ENCODE results near the gene TSGA10IP. TPM values are rescaled to one million over a fixed set of nuclear protein-coding genes. Genes with fewer than 3 reads are reported as not detected.

Gene TSGA10IP
- total RNA-seq, 3 donors from 2014 or later = 0.19 TPM; not detected in 2

- peaks cover 19% of the 10 kb centered on the region for H3K4me1 ChIP-seq (ENCODE audit: low read depth)
- H3K9me3 ChIP-seq = no peaks in the 10 kb centered on the region
- intact Hi-C loops (cut with DNase I, micrococcal nuclease) = no loop called here
- no peak for DNase-seq
- no peak for TF ChIP-seq CTCF (IDR thresholded peaks at IDR 0.05)
- H3K4me3 ChIP-seq = no peak overlapping the region
- ATAC-seq = no peak
- no peaks in the 10 kb centered on the region for H3K36me3 ChIP-seq (ENCODE audit: low read depth)
Measured at GRCh38 chr11:65922565-65922964, 22.7 kb upstream of the TSGA10IP start.

GRCh38 chr11:65925397-65925796 lies 19.9 kb upstream of the TSGA10IP start:
- intact Hi-C loops (cut with DNase I, micrococcal nuclease) = no loop called here
- TF ChIP-seq CTCF (IDR thresholded peaks at IDR 0.05) = no peak
- Histone ChIP-seq H3K9me3 (no peaks in the 10 kb centered on the region), H3K4me1 (ENCODE audit: low read depth) (peaks cover 6% of the 10 kb centered on the region), H3K36me3 (ENCODE audit: low read depth) (no peaks in the 10 kb centered on the region), H3K4me3 (no peak overlapping the region)
- DNase-seq = no peak
- no peak for ATAC-seq

GRCh38 chr11:65927904-65928397 lies 17.3 kb upstream of the TSGA10IP start:
- Histone ChIP-seq H3K4me3 (no peak overlapping the region), H3K4me1 (ENCODE audit: low read depth) (no peaks in the 10 kb centered on the region), H3K36me3 (ENCODE audit: low read depth) (no peaks in the 10 kb centered on the region), H3K9me3 (no peaks in the 10 kb centered on the region)
- intact Hi-C loops (cut with DNase I, micrococcal nuclease) = no loop called here
- DNase-seq (peak; percentile 53 to 72 (median 68)), ATAC-seq (peak; percentile 85)
- TF ChIP-seq CTCF (IDR thresholded peaks at IDR 0.05) = no peak

GRCh38 chr11:65928667-65929066 lies 16.6 kb upstream of the TSGA10IP start:
- H3K9me3 ChIP-seq = no peaks in the 10 kb centered on the region
- no peak overlapping the region for H3K4me3 ChIP-seq
- intact Hi-C loops (cut with DNase I, micrococcal nuclease) = no loop called here
- no peaks in the 10 kb centered on the region for H3K4me1 ChIP-seq (ENCODE audit: low read depth)
- TF ChIP-seq CTCF (IDR thresholded peaks at IDR 0.05) = no peak
- no peaks in the 10 kb centered on the region for H3K36me3 ChIP-seq (ENCODE audit: low read depth)
- no peak for DNase-seq
- ATAC-seq = no peak

- intact Hi-C loops (cut with DNase I, micrococcal nuclease) = no loop called here
- ATAC-seq = no peak
- Histone ChIP-seq H3K36me3 (ENCODE audit: low read depth) (no peaks in the 10 kb centered on the region), H3K4me1 (ENCODE audit: low read depth) (no peaks in the 10 kb centered on the region), H3K4me3 (no peak overlapping the region), H3K9me3 (no peaks in the 10 kb centered on the region)
- DNase-seq = no peak
- no peak for TF ChIP-seq CTCF (IDR thresholded peaks at IDR 0.05)
Measured at GRCh38 chr11:65931773-65932557, 13.3 kb upstream of the TSGA10IP start.

Data from mucosa of descending colon (tissue), 3 donors.